ENCODE measurements around the gene BNIP1.

Gene BNIP1

DNA sequence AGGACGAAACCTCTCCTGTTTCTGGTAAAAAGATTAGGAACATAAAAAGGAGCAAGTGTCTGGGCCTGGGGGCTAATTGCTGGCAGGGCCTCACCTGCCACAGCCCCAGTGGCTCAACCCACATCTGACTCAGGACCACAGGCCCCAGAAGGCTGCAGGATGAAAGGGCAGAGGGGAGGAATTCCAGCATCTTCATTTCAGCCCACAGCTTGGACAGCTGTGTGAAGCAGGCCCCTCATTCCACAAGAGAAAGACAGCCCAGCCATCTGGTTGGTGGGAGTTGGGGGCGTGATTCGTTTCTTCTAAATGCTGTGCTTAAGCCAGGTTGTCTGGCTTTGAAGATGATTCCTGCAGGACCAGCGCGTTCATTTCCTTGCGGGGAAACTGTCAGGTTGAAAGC lies 61.6 kb downstream of the BNIP1 start:
- no peak overlapping the region for H3K4me3 ChIP-seq (ENCODE audit: low read length in 2 of 2)
- no peaks in the 10 kb centered on the region for H3K36me3 ChIP-seq (ENCODE audit: control insufficient read depth in 2 of 2, insufficient read depth in 2 of 2, low read length in 2 of 2)
- H3K27me3 ChIP-seq (ENCODE audit: control insufficient read depth in 2 of 2, insufficient read depth in 2 of 2, low read length in 2 of 2), result peaks cover 8% of the 10 kb centered on the region in 2 donors
- no peaks in the 10 kb centered on the region for H3K4me1 ChIP-seq (ENCODE audit: control insufficient read depth in 2 of 2, insufficient read depth in 2 of 2, low read length in 2 of 2)
- H3K27ac ChIP-seq (ENCODE audit: low read depth in 2 of 2, low read length in 2 of 2), result no peak overlapping the region
- H3K9ac ChIP-seq (ENCODE audit: low read depth in 1 of 2, low read length in 2 of 2), result no peak overlapping the region
- no peaks in the 10 kb centered on the region for H3K9me3 ChIP-seq (ENCODE audit: control insufficient read depth in 2 of 2, low read length in 2 of 2)

DNA sequence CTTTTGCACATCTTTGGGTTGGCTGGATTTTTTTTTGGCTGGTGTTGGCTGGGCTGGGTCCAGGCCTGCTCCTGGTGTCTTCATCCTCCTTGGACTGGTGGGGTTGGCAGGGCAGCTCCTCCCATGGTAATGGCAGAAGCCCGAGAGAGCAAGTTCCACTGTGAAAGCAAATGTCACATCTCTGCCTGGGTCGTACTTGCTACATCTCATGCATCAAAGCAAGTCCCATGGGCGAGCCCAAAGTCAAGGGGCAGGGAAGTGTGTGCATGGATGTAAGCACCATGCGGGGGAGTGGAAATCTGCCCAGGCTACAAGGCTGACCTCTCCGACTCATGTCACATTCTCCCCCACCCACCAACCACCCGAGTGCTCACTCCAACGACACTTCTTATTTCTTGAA lies 64.0 kb downstream of the BNIP1 start:
- Histone ChIP-seq H3K4me1 (ENCODE audit: control insufficient read depth in 2 of 2, insufficient read depth in 2 of 2, low read length in 2 of 2) (no peaks in the 10 kb centered on the region), H3K27me3 (ENCODE audit: control insufficient read depth in 2 of 2, insufficient read depth in 2 of 2, low read length in 2 of 2) (no peaks in the 10 kb centered on the region), H3K9me3 (ENCODE audit: control insufficient read depth in 2 of 2, low read length in 2 of 2) (no peaks in the 10 kb centered on the region), H3K4me3 (ENCODE audit: low read length in 2 of 2) (no peak overlapping the region), H3K36me3 (ENCODE audit: control insufficient read depth in 2 of 2, insufficient read depth in 2 of 2, low read length in 2 of 2) (no peaks in the 10 kb centered on the region), H3K27ac (ENCODE audit: low read depth in 2 of 2, low read length in 2 of 2) (no peak overlapping the region), H3K9ac (ENCODE audit: low read depth in 1 of 2, low read length in 2 of 2) (no peak overlapping the region)

- H3K27me3 ChIP-seq (ENCODE audit: control insufficient read depth in 2 of 2, insufficient read depth in 2 of 2, low read length in 2 of 2), result peaks cover 0 to 2% of the 10 kb centered on the region in 2 donors
- H3K4me1 ChIP-seq (ENCODE audit: control insufficient read depth in 2 of 2, insufficient read depth in 2 of 2, low read length in 2 of 2), result no peaks in the 10 kb centered on the region
- H3K27ac ChIP-seq (ENCODE audit: low read depth in 2 of 2, low read length in 2 of 2), result no peak overlapping the region
- H3K9me3 ChIP-seq (ENCODE audit: control insufficient read depth in 2 of 2, low read length in 2 of 2), result no peaks in the 10 kb centered on the region
- H3K4me3 ChIP-seq (ENCODE audit: low read length in 2 of 2), result no peak overlapping the region
- H3K9ac ChIP-seq (ENCODE audit: low read depth in 1 of 2, low read length in 2 of 2), result no peak overlapping the region
- H3K36me3 ChIP-seq (ENCODE audit: control insufficient read depth in 2 of 2, insufficient read depth in 2 of 2, low read length in 2 of 2), result no peaks in the 10 kb centered on the region
Measured at GRCh38 chr5:173210877-173211276, 66.5 kb downstream of the BNIP1 start.

GRCh38 chr5:173211284-173211683 lies 67.0 kb downstream of the BNIP1 start:
- Histone ChIP-seq H3K4me1 (ENCODE audit: control insufficient read depth in 2 of 2, insufficient read depth in 2 of 2, low read length in 2 of 2) (no peaks in the 10 kb centered on the region), H3K4me3 (ENCODE audit: low read length in 2 of 2) (no peak overlapping the region), H3K27me3 (ENCODE audit: control insufficient read depth in 2 of 2, insufficient read depth in 2 of 2, low read length in 2 of 2) (peaks cover 0 to 2% of the 10 kb centered on the region in 2 donors), H3K9me3 (ENCODE audit: control insufficient read depth in 2 of 2, low read length in 2 of 2) (no peaks in the 10 kb centered on the region), H3K36me3 (ENCODE audit: control insufficient read depth in 2 of 2, insufficient read depth in 2 of 2, low read length in 2 of 2) (no peaks in the 10 kb centered on the region), H3K27ac (ENCODE audit: low read depth in 2 of 2, low read length in 2 of 2) (no peak overlapping the region), H3K9ac (ENCODE audit: low read depth in 1 of 2, low read length in 2 of 2) (no peak overlapping the region)

GRCh38 chr5:173213236-173213933 lies 69.1 kb downstream of the BNIP1 start:
- Histone ChIP-seq H3K4me3 (ENCODE audit: low read length in 2 of 2) (no peak overlapping the region), H3K9ac (ENCODE audit: low read depth in 1 of 2, low read length in 2 of 2) (no peak overlapping the region), H3K27ac (ENCODE audit: low read depth in 2 of 2, low read length in 2 of 2) (no peak overlapping the region), H3K27me3 (ENCODE audit: control insufficient read depth in 2 of 2, insufficient read depth in 2 of 2, low read length in 2 of 2) (peaks cover 0 to 2% of the 10 kb centered on the region in 2 donors), H3K9me3 (ENCODE audit: control insufficient read depth in 2 of 2, low read length in 2 of 2) (no peaks in the 10 kb centered on the region), H3K4me1 (ENCODE audit: control insufficient read depth in 2 of 2, insufficient read depth in 2 of 2, low read length in 2 of 2) (no peaks in the 10 kb centered on the region), H3K36me3 (ENCODE audit: control insufficient read depth in 2 of 2, insufficient read depth in 2 of 2, low read length in 2 of 2) (no peaks in the 10 kb centered on the region)
